ENCODE results near the gene MYRIP. TPM values are rescaled to one million over a fixed set of nuclear protein-coding genes. Genes with fewer than 3 reads are reported as not detected.

MYRIP gene
- total RNA-seq, 1 donor: not detected

GRCh38 chr3:40247714-40248454, 438.5 kb downstream of the MYRIP start:
- Histone ChIP-seq H3K4me1 (ENCODE audit: insufficient read depth, low read length) (no peaks in the 10 kb centered on the region), H3K27me3 (ENCODE audit: insufficient read depth, low read length) (no peaks in the 10 kb centered on the region), H3K4me3 (ENCODE audit: low read length) (no peak overlapping the region), H3K9me3 (ENCODE audit: low read depth, low read length) (no peaks in the 10 kb centered on the region)

GRCh38 chr3:40248591-40248990, 439.2 kb downstream of the MYRIP start:
- Histone ChIP-seq H3K4me1 (ENCODE audit: insufficient read depth, low read length) (no peaks in the 10 kb centered on the region), H3K9me3 (ENCODE audit: low read depth, low read length) (no peaks in the 10 kb centered on the region), H3K27me3 (ENCODE audit: insufficient read depth, low read length) (no peaks in the 10 kb centered on the region), H3K4me3 (ENCODE audit: low read length) (no peak overlapping the region)

- Histone ChIP-seq H3K4me3 (ENCODE audit: low read length) (no peak overlapping the region), H3K27me3 (ENCODE audit: insufficient read depth, low read length) (no peaks in the 10 kb centered on the region), H3K4me1 (ENCODE audit: insufficient read depth, low read length) (no peaks in the 10 kb centered on the region), H3K9me3 (ENCODE audit: low read depth, low read length) (no peaks in the 10 kb centered on the region)
Observed at GRCh38 chr3:40249168-40249567, 439.8 kb downstream of the MYRIP start.

GRCh38 chr3:40254491-40254890, 445.1 kb downstream of the MYRIP start:
- H3K27me3 ChIP-seq (ENCODE audit: insufficient read depth, low read length): no peaks in the 10 kb centered on the region

GRCh38 chr3:40254891-40255290, 445.5 kb downstream of the MYRIP start:
- H3K9me3 ChIP-seq (ENCODE audit: low read depth, low read length): no peaks in the 10 kb centered on the region
- H3K4me1 ChIP-seq (ENCODE audit: insufficient read depth, low read length): peaks cover 4% of the 10 kb centered on the region
- no peaks in the 10 kb centered on the region for H3K27me3 ChIP-seq (ENCODE audit: insufficient read depth, low read length)
- H3K4me3 ChIP-seq (ENCODE audit: low read length): no peak overlapping the region

More at GRCh38 chr3:40254491-40254890, 445.1 kb downstream of the MYRIP start:
- Histone ChIP-seq H3K4me3 (ENCODE audit: low read length) (no peak overlapping the region), H3K9me3 (ENCODE audit: low read depth, low read length) (no peaks in the 10 kb centered on the region), H3K4me1 (ENCODE audit: insufficient read depth, low read length) (peaks cover 4% of the 10 kb centered on the region)

GRCh38 chr3:40255532-40255931, 446.1 kb downstream of the MYRIP start:
- Histone ChIP-seq H3K9me3 (ENCODE audit: low read depth, low read length) (no peaks in the 10 kb centered on the region), H3K4me3 (ENCODE audit: low read length) (no peak overlapping the region), H3K4me1 (ENCODE audit: insufficient read depth, low read length) (peaks cover 4% of the 10 kb centered on the region), H3K27me3 (ENCODE audit: insufficient read depth, low read length) (no peaks in the 10 kb centered on the region)

GRCh38 chr3:40258064-40258463, 448.7 kb downstream of the MYRIP start:
- Histone ChIP-seq H3K27me3 (ENCODE audit: insufficient read depth, low read length) (no peaks in the 10 kb centered on the region), H3K9me3 (ENCODE audit: low read depth, low read length) (no peaks in the 10 kb centered on the region), H3K4me1 (ENCODE audit: insufficient read depth, low read length) (peaks cover 4% of the 10 kb centered on the region), H3K4me3 (ENCODE audit: low read length) (no peak overlapping the region)

- Histone ChIP-seq H3K9me3 (ENCODE audit: low read depth, low read length) (no peaks in the 10 kb centered on the region), H3K4me3 (ENCODE audit: low read length) (no peak overlapping the region), H3K4me1 (ENCODE audit: insufficient read depth, low read length) (peaks cover 4% of the 10 kb centered on the region), H3K27me3 (ENCODE audit: insufficient read depth, low read length) (no peaks in the 10 kb centered on the region)
Observed at GRCh38 chr3:40258555-40258954, 449.1 kb downstream of the MYRIP start.

- H3K4me3 ChIP-seq (ENCODE audit: low read length): no peak overlapping the region
- peaks cover 4% of the 10 kb centered on the region for H3K4me1 ChIP-seq (ENCODE audit: insufficient read depth, low read length)
- H3K9me3 ChIP-seq (ENCODE audit: low read depth, low read length): no peaks in the 10 kb centered on the region
- H3K27me3 ChIP-seq (ENCODE audit: insufficient read depth, low read length): no peaks in the 10 kb centered on the region
Observed at GRCh38 chr3:40262331-40262730, 452.9 kb downstream of the MYRIP start.

- no peak overlapping the region for H3K4me3 ChIP-seq (ENCODE audit: low read length)
- H3K27me3 ChIP-seq (ENCODE audit: insufficient read depth, low read length): no peaks in the 10 kb centered on the region
- H3K4me1 ChIP-seq (ENCODE audit: insufficient read depth, low read length): no peaks in the 10 kb centered on the region
Observed at GRCh38 chr3:40264451-40264850, 455.0 kb downstream of the MYRIP start.

GRCh38 chr3:40265181-40265580, 455.8 kb downstream of the MYRIP start:
- H3K9me3 ChIP-seq (ENCODE audit: low read depth, low read length): no peaks in the 10 kb centered on the region
- no peak overlapping the region for H3K4me3 ChIP-seq (ENCODE audit: low read length)
- H3K4me1 ChIP-seq (ENCODE audit: insufficient read depth, low read length): no peaks in the 10 kb centered on the region
- no peaks in the 10 kb centered on the region for H3K27me3 ChIP-seq (ENCODE audit: insufficient read depth, low read length)

More at GRCh38 chr3:40264451-40264850, 455.0 kb downstream of the MYRIP start:
- H3K9me3 ChIP-seq (ENCODE audit: low read depth, low read length): no peaks in the 10 kb centered on the region

- H3K4me1 ChIP-seq (ENCODE audit: insufficient read depth, low read length): no peaks in the 10 kb centered on the region
- no peak overlapping the region for H3K4me3 ChIP-seq (ENCODE audit: low read length)
- no peaks in the 10 kb centered on the region for H3K9me3 ChIP-seq (ENCODE audit: low read depth, low read length)
- no peaks in the 10 kb centered on the region for H3K27me3 ChIP-seq (ENCODE audit: insufficient read depth, low read length)
Observed at GRCh38 chr3:40267937-40268724, 458.7 kb downstream of the MYRIP start.

- no peaks in the 10 kb centered on the region for H3K27me3 ChIP-seq (ENCODE audit: insufficient read depth, low read length)
- no peaks in the 10 kb centered on the region for H3K4me1 ChIP-seq (ENCODE audit: insufficient read depth, low read length)
- no peak overlapping the region for H3K4me3 ChIP-seq (ENCODE audit: low read length)
- H3K9me3 ChIP-seq (ENCODE audit: low read depth, low read length): no peaks in the 10 kb centered on the region
Observed at GRCh38 chr3:40268802-40269524, 459.6 kb downstream of the MYRIP start.

GRCh38 chr3:40278791-40279190, 469.4 kb downstream of the MYRIP start:
- Histone ChIP-seq H3K27me3 (ENCODE audit: insufficient read depth, low read length) (no peaks in the 10 kb centered on the region), H3K9me3 (ENCODE audit: low read depth, low read length) (no peaks in the 10 kb centered on the region), H3K4me1 (ENCODE audit: insufficient read depth, low read length) (no peaks in the 10 kb centered on the region), H3K4me3 (ENCODE audit: low read length) (no peak overlapping the region)

GRCh38 chr3:40281995-40282394, 472.6 kb downstream of the MYRIP start:
- no peaks in the 10 kb centered on the region for H3K9me3 ChIP-seq (ENCODE audit: low read depth, low read length)
- no peak overlapping the region for H3K4me3 ChIP-seq (ENCODE audit: low read length)
- H3K27me3 ChIP-seq (ENCODE audit: insufficient read depth, low read length): no peaks in the 10 kb centered on the region
- no peaks in the 10 kb centered on the region for H3K4me1 ChIP-seq (ENCODE audit: insufficient read depth, low read length)
